Vagina (tissue), 2 donors: ENCODE measurements around the gene NTN3. TPM values are rescaled to one million over a fixed set of nuclear protein-coding genes. Genes with fewer than 3 reads are reported as not detected.

Experiments used
- DNase-seq, 2 donors: peaks; one replicate each; pipeline ENCODE4 v3.0.0-alpha.2; 2017; ENCODE audit errors: extremely low spot score in 2 of 2
- H3K27ac ChIP-seq: fragments of 200-600 bp; sonication (generic); one replicate; pipeline ENCODE4 v1.5.1; 2019
- H3K27me3 ChIP-seq: fragments of 200-600 bp; sonication (generic); one replicate; pipeline ENCODE4 v1.5.1; 2019
- H3K36me3 ChIP-seq, 2 donors: fragments of 200-600 bp; sonication (generic); one replicate each; pipeline ENCODE4 v1.5.1; 2017 to 2019
- H3K4me1 ChIP-seq: fragments of 200-600 bp; sonication (generic); one replicate; pipeline ENCODE4 v1.5.1; 2019
- H3K4me3 ChIP-seq, 2 donors: fragments of 200-600 bp; sonication (generic); 1 replicate in 1 of 2; 2 replicates in 1 of 2; pipeline ENCODE4 v1.5.1; 2016 to 2019
- H3K9me3 ChIP-seq: fragments of 200-600 bp; sonication (generic); one replicate; pipeline ENCODE4 v1.5.1; 2019
- POLR2A ChIP-seq, 2 donors: fragments of 450-650 bp; IDR thresholded peaks; one replicate each; pipeline ENCODE4 v1.6.1; 2017; ENCODE audit warnings: antibody characterized with exemption in 2 of 2, mild to moderate bottlenecking in 2 of 2, moderate library complexity in 2 of 2
- POLR2AphosphoS5 ChIP-seq, 2 donors: sonication (generic); formaldehyde crosslinking; IDR thresholded peaks; one replicate each; pipeline ENCODE4 v1.9.0; 2017; ENCODE audit warnings: antibody characterized with exemption in 2 of 2, mild to moderate bottlenecking in 2 of 2, low read depth in 1 of 2; ENCODE audit not compliant: insufficient read depth in 1 of 2
- intact Hi-C: fragments of 100-400 bp; cut with DNase I; formaldehyde crosslinking; loops from one replicate; pipeline ENCODE4 v1.15.1; 2023
- total RNA-seq: library from RNA; depleted of rRNA; stranded (reverse); fragments of >200 nt; gene quantifications from one replicate; pipeline ENCODE4 v1.2.3, GENCODE V29; 2016
- TF ChIP-seq, protein P1 (sequence below), 3 experiments: fragments of 450-650 bp in 2 of 3; fragments of 200-600 bp in 1 of 3; sonication (generic) in 1 of 3; IDR thresholded peaks; one replicate each; pipeline ENCODE4 v1.5.1; 2017 to 2019; ENCODE audit warnings: antibody characterized with exemption in 3 of 3, mild to moderate bottlenecking in 2 of 3, moderate library complexity in 2 of 3

Gene NTN3
- total RNA-seq, 1 donor from 2014 or later: not detected

DNA sequence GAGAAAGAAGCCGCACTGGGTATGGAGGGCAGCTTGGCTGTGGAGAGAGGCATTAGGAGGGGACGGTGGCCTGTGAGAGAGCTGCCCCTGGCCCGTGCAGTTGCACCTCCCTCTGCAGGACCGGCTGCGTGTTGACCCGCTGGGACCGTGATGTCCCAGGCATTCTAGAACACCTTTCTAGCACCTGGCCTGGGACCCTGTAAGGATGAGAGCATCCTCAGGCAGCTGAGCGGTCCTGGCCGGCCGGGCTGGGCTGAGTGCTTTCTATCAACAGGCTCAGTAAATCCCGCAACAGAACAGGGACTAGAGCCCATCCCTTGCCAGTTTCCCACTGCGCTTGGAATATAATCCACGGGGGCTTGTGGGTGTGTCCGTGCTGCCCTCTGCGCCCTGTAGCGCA is 18.5 kb downstream of the NTN3 start:
- TF ChIP-seq, protein P1, sequence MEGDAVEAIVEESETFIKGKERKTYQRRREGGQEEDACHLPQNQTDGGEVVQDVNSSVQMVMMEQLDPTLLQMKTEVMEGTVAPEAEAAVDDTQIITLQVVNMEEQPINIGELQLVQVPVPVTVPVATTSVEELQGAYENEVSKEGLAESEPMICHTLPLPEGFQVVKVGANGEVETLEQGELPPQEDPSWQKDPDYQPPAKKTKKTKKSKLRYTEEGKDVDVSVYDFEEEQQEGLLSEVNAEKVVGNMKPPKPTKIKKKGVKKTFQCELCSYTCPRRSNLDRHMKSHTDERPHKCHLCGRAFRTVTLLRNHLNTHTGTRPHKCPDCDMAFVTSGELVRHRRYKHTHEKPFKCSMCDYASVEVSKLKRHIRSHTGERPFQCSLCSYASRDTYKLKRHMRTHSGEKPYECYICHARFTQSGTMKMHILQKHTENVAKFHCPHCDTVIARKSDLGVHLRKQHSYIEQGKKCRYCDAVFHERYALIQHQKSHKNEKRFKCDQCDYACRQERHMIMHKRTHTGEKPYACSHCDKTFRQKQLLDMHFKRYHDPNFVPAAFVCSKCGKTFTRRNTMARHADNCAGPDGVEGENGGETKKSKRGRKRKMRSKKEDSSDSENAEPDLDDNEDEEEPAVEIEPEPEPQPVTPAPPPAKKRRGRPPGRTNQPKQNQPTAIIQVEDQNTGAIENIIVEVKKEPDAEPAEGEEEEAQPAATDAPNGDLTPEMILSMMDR (IDR thresholded peaks at IDR 0.05): no peak
- TF ChIP-seq POLR2AphosphoS5 (IDR thresholded peaks at IDR 0.05; ENCODE audit: insufficient read depth in 1 of 2, low read depth in 1 of 2) (no peak), POLR2A (IDR thresholded peaks at IDR 0.05) (no peak)
- H3K9me3 ChIP-seq: no peaks in the 10 kb centered on the region

DNA sequence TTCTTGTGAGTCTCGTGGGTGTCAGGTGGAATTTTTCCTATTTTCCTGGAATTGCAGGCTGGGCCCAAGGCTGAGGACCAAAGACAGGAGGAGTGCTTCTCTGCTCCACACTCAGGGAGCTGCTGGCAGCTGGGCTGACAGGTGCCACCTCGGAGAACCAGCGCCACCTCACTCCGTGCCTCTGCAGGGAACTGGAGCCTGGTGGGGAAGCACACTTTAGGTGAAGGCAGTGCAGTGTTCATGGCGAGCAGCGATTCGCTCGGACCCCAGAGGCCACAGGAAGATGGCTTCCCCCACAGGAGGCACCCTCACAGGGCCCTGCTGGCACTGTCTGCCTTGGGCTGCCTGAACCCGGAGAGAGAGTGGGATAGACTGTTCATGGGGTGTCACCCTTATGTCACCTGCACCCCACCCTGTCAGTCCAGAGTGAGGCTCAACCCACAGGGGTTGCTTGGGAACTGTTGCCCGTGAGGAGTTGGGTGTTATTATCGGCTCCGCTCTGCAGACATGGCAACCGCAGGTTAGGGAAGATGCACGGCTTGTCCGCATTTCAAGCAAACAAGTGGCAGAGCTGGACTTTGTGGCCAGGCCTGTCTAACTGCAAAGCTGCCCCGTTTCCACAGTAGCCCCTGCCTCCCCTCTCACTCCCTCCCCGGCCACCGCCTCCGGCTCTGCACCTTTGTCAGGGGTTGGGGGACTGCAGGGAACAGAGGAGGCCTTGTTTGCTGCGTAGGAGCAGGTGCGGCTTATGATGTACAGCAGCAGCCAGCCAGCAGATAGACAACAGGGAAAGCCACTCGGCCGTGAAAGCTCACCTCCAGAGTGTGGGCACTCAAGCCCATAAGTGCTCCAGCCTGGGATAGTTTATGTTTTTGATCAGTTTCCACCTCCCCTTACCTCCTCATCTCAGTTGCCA is 19.4 kb downstream of the NTN3 start:
- Histone ChIP-seq H3K9me3 (no peaks in the 10 kb centered on the region), H3K4me3 (no peak overlapping the region), H3K27me3 (no peaks in the 10 kb centered on the region), H3K36me3 (no peaks in the 10 kb centered on the region), H3K27ac (no peak overlapping the region), H3K4me1 (peaks cover 4% of the 10 kb centered on the region)
- no peak for DNase-seq
- intact Hi-C loops: no loop called here
- TF ChIP-seq POLR2A (IDR thresholded peaks at IDR 0.05) (no peak), POLR2AphosphoS5 (IDR thresholded peaks at IDR 0.05; ENCODE audit: insufficient read depth in 1 of 2, low read depth in 1 of 2) (no peak)
- TF ChIP-seq, protein P1 (IDR thresholded peaks at IDR 0.05): no peak

More for the DNA sequence above, 18.5 kb downstream of the NTN3 start:
- Histone ChIP-seq H3K4me1 (peaks cover 4% of the 10 kb centered on the region), H3K27me3 (no peaks in the 10 kb centered on the region), H3K27ac (no peak overlapping the region), H3K4me3 (no peak overlapping the region), H3K36me3 (no peaks in the 10 kb centered on the region)
- intact Hi-C loops: no loop called here
- no peak for DNase-seq

DNA sequence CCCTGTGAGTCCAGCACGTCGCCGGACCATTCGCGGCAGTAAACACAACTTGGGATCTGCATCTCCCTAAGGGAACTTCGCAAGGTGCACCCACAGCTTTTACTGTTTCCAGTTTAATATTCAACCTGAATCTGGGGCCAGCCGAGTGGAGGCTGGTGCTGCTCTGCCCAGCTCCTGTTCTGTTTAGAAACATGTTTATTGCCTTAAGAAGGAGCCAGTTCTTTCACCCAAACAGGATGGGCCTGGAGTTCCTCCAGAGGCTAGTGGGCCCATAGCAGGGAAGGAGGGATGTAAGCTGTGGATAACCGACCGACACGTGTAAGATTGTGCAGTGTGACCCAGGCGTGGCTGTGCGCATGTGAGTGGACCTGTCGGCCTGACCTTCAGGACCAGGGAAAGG is 21.2 kb downstream of the NTN3 start:
- H3K4me1 ChIP-seq: peaks cover 9% of the 10 kb centered on the region
- H3K4me3 ChIP-seq: no peak overlapping the region
- no peaks in the 10 kb centered on the region for H3K9me3 ChIP-seq
- no peak overlapping the region for H3K27ac ChIP-seq
- intact Hi-C loops: no loop called here
- peaks cover 0 to 10% of the 10 kb centered on the region in 2 donors for H3K36me3 ChIP-seq
- no peak for DNase-seq
- no peak for TF ChIP-seq POLR2AphosphoS5 (IDR thresholded peaks at IDR 0.05; ENCODE audit: insufficient read depth in 1 of 2, low read depth in 1 of 2)
- TF ChIP-seq, protein P1 (IDR thresholded peaks at IDR 0.05): no peak
- TF ChIP-seq POLR2A (IDR thresholded peaks at IDR 0.05): no peak
- no peaks in the 10 kb centered on the region for H3K27me3 ChIP-seq

DNA sequence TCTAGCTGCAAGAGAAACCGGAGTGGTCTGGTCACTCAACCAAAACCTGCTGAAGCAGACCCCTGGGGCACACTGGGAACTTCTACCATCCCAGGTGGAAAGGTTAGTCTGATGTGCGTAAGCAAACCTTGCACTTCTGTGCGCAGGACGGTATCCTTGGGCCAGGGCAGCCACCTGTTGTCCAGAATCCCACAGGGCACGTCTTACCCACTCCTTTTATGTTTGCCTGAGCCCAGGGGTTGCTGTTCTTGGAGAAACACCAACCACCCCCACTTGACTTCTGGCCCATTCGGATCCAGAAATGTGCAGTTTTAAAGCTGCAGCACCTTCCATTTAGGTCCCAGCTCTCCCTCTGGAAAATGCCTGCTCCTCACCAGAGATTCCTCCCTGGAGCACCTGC is 22.5 kb downstream of the NTN3 start:
- peaks cover 22% of the 10 kb centered on the region for H3K4me1 ChIP-seq
- intact Hi-C loops: no loop called here

More for the DNA sequence above, 22.5 kb downstream of the NTN3 start:
- no peaks in the 10 kb centered on the region for H3K27me3 ChIP-seq
- no peak overlapping the region for H3K4me3 ChIP-seq
- H3K9me3 ChIP-seq: no peaks in the 10 kb centered on the region
- no peak for DNase-seq
- no peak for TF ChIP-seq POLR2AphosphoS5 (IDR thresholded peaks at IDR 0.05; ENCODE audit: insufficient read depth in 1 of 2, low read depth in 1 of 2)
- no peak for TF ChIP-seq POLR2A (IDR thresholded peaks at IDR 0.05)
- TF ChIP-seq, protein P1 (IDR thresholded peaks at IDR 0.05): no peak
- no peak overlapping the region for H3K27ac ChIP-seq
- peaks cover 0 to 10% of the 10 kb centered on the region in 2 donors for H3K36me3 ChIP-seq
